COLO668 (cell line): ENCODE results near the gene SLC5A1.
"Not testable (repeated sequence)": the region's sequence is repeated elsewhere in the genome, so short reads cannot be mapped to it uniquely, and the experiment has no call there.

Experiments used
- DNase-seq: peaks from one replicate; lab custom pipeline; 2025; ENCODE audit not compliant: unreplicated experiment; lab: John Stamatoyannopoulos, UW

Gene SLC5A1

GRCh38 chr22:32142600-32142999, 99.5 kb downstream of the SLC5A1 start:
- DNase-seq: no peak

DNA sequence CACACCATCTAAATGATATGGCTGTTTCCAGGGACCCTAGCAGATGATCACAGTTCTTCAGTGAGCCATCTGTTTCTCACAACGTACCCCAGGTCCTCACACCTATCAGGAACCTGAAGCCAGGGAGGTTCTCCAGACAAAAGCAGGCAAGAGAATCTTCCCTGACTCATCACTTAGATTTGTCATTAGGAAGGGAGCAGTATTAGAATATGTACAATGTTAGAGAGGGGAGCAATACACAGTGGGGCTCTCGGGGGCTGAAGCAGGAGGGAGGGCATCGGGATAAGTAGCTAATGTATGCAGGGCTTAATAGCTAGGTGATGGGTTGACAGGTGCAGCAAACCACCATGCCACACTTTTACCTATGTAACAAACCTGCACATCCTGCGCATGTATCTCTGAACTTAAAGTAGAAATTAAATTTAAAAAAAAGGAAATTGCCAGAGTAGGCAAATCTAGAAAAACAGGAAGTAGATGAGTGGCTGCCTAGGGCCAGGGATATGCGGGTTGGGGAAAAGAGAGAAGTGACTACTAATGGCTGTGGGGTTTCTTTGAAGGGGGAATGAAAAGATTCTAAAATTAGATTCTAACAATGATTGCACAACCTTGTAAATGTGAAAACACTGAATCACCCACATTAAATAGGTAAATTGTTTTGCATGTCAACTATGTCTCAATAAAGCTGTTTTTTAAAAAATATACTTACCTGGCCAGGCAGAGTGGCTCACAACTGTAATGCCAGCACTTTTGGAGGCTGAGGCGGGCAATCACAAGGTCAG, 101.6 kb downstream of the SLC5A1 start:
- no peak for DNase-seq

GRCh38 chr22:32147128-32147527, 104.1 kb downstream of the SLC5A1 start:
- DNase-seq: not testable (repeated sequence)

DNA sequence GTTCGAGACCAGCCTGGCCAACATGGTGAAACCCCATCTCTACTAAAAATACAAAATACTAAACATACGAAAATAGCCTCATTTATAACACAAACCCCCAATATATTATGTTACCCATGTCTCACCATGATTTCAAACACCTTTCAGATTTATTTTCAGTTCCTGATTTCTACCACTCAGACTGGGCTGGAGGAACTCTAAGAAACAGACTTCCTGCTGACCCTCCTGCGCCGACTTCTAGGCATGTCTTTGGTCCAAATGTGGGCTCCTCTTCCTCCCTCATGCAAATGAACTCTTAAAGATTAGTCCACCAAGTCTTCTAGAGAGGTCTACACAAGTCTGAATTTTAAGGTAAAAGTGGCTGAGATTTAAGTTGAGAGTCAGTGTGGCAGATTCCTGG, 105.3 kb downstream of the SLC5A1 start:
- not testable (repeated sequence) for DNase-seq

- DNase-seq: not testable (repeated sequence)
These were observed 107.6 kb downstream of the SLC5A1 start for GRCh38 chr22:32150647-32151046.

DNA sequence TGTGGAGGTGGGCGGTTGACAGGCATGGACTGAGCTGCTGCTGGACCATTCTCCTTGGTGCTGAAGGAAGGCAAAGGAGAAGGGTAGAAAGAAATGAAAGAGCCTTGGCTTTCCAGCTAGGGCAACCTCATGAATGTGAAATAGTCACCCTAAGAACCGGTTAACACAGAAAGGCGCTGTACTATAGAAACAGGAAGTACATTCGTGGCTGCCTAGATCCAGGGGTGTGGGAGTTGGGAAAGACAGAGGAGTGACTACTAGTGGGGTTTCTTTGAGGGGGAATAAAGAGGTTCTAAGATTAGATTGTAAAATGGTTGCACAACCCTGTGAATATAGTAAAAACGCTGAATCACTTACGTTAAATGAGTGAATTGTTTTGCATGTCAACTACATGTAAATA, 108.6 kb downstream of the SLC5A1 start:
- DNase-seq: not testable (repeated sequence)

GRCh38 chr22:32154727-32155126, 111.7 kb downstream of the SLC5A1 start:
- not testable (repeated sequence) for DNase-seq

DNA sequence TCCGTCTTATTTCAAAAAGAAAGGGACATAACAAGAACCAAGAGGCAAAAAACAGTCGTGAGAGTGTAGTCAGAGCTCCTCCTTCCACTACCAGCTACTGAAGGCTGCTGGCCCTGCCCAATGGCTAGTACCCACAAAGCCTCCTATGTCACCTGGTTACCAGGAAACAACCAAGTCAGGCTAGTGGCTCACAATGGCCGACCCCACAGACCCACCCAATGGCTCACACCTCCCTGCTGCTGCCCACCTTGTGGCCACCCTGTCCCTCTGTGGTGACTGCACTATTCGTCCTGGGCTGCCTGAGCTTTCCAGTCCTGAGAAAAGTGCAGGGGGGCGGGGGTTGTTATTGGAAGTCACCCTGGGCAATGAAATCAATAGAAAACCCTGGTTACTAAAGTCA, 114.6 kb downstream of the SLC5A1 start:
- DNase-seq: not testable (repeated sequence)

DNA sequence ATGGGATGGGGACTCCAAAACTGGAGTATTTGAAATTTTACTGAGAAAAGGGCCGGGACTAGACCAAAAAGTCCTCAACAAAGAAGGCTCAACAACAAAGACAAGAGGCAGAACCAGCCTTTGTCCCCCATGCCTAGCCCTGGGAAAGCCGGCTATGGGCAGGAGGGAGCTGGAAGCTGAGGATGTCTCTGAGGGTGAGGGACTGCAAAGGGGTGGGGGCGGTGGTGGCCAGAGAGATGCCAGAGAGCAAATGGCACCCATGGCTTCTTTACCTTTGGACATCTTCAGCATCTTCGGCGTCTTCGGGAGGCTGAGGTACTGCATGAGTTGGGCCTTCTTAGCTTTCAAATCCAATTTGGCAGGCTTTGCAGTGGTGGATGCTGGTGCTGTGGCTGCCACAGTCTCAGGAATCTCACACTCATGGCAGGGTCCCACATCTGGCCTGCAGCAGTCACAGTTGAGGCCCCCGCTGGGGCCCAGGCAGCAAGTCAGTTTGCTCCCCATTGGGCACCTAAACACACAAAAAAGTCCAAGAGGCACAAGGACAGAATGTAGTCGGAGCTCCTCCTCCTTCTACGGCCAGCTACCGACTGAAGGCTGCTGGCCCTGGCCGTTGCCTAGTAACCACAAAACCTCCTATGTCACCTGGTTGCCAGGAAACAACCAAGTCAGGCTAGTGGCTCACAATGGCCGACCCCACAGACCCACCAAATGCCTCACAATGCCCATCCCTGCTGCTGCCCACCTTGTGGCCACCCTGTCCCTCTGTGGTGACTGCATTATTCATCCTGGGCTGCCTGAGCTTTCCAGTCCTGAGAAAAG, 115.9 kb downstream of the SLC5A1 start, which contains the start of gene C22orf42:
Gene C22orf42 (minus strand): TSS at position 592 of the 822 bp plus-strand sequence. CDS start 88 bp downstream, at position 504.
- DNase-seq: no peak

DNA sequence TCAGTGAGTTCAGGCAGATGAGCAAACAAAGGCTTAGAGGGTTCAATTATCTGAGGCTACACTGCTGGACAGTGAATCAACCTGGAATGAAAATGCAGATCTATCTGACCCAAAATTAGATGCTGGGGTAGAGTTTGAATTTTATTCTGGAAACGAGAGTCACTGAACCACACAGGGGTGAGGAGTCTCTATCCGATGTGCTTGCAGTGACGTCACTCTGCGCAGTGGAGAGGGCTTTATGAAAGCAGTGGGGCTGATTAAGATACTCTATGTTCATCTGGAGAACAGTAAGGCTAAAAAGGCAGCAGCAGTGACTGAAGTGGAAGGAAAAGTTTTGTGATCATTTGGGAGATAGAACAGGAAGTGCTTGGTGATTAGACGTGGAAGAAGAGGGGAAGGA, 117.3 kb downstream of the SLC5A1 start:
- DNase-seq: not testable (repeated sequence)
